HG03280 (cell line): Measurements from ENCODE around the gene MREG.
A peak's percentile ranks its signal among the peaks of the same experiment; 100 is the strongest.

Experiments used
- ATAC-seq: cut with Tn5 transposase; IDR thresholded peaks from one replicate; pipeline ENCODE4 v1.9.1; 2021; ENCODE audit warnings: mild to moderate bottlenecking, moderate library complexity; ENCODE audit not compliant: unreplicated experiment

The MREG gene

GRCh38 chr2:216013080-216013909, at the start of gene MREG:
Gene MREG (minus strand): TSS chr2:216013551. CDS start chr2:216013327, 224 bp downstream.
- ATAC-seq, result peak; percentile 49

GRCh38 chr2:216059233-216059834, 46.0 kb upstream of the MREG start:
- ATAC-seq, result no peak

- peak; percentile 87 for ATAC-seq
Measured at GRCh38 chr2:216057688-216058193, 44.4 kb upstream of the MREG start.

GRCh38 chr2:216056739-216057138, 43.4 kb upstream of the MREG start:
- peak; percentile 32 for ATAC-seq

GRCh38 chr2:216055680-216056079, 42.3 kb upstream of the MREG start:
- no peak for ATAC-seq

GRCh38 chr2:216052420-216052819, 39.1 kb upstream of the MREG start:
- no peak for ATAC-seq

GRCh38 chr2:216051350-216051749, 38.0 kb upstream of the MREG start:
- ATAC-seq, result no peak

- no peak for ATAC-seq
Measured at GRCh38 chr2:216049452-216049851, 36.1 kb upstream of the MREG start.

GRCh38 chr2:216047397-216047796, 34.0 kb upstream of the MREG start:
- ATAC-seq, result no peak

GRCh38 chr2:216044883-216045486, 31.6 kb upstream of the MREG start:
- peak; percentile 94 for ATAC-seq

GRCh38 chr2:216043949-216044348, 30.6 kb upstream of the MREG start:
- no peak for ATAC-seq

- no peak for ATAC-seq
Measured at GRCh38 chr2:216041438-216041837, 28.1 kb upstream of the MREG start.

GRCh38 chr2:216039918-216040317, 26.6 kb upstream of the MREG start:
- ATAC-seq, result no peak

GRCh38 chr2:216034065-216034464, 20.7 kb upstream of the MREG start:
- ATAC-seq, result peak; percentile 42

GRCh38 chr2:216033403-216033802, 20.1 kb upstream of the MREG start:
- ATAC-seq, result peak; percentile 33

- peak; percentile 70 for ATAC-seq
Measured at GRCh38 chr2:216031960-216032689, 18.8 kb upstream of the MREG start.

- no peak for ATAC-seq
Measured at GRCh38 chr2:216030216-216030615, 16.9 kb upstream of the MREG start.

- no peak for ATAC-seq
Measured at GRCh38 chr2:216029416-216030129, 16.2 kb upstream of the MREG start.

GRCh38 chr2:216024779-216025336, 11.5 kb upstream of the MREG start:
- ATAC-seq, result no peak

- ATAC-seq, result peak; percentile 81
Measured at GRCh38 chr2:216023055-216023648, 9.8 kb upstream of the MREG start.
